Measurements from ENCODE around the gene DUSP9.

DUSP9 gene

GRCh38 chrX:153635788-153636668, 11.0 kb upstream of the DUSP9 start:
- DNase-seq (ENCODE audit: low read depth) = peak; percentile 36
- no peak overlapping the region for H3K4me3 ChIP-seq (ENCODE audit: low read length)
- peak; percentile 12 for TF ChIP-seq CTCF (IDR thresholded peaks at IDR 0.05; ENCODE audit: insufficient read depth, low read depth, low read length, missing control alignments)

GRCh38 chrX:153636716-153637115, 10.3 kb upstream of the DUSP9 start:
- no peak for TF ChIP-seq CTCF (IDR thresholded peaks at IDR 0.05; ENCODE audit: insufficient read depth, low read depth, low read length, missing control alignments)

GRCh38 chrX:153637121-153638040, 9.6 kb upstream of the DUSP9 start:
- no peak for DNase-seq (ENCODE audit: low read depth)
- no peak for TF ChIP-seq CTCF (IDR thresholded peaks at IDR 0.05; ENCODE audit: insufficient read depth, low read depth, low read length, missing control alignments)
- no peak overlapping the region for H3K4me3 ChIP-seq (ENCODE audit: low read length)

More at GRCh38 chrX:153636716-153637115, 10.3 kb upstream of the DUSP9 start:
- no peak overlapping the region for H3K4me3 ChIP-seq (ENCODE audit: low read length)
- no peak for DNase-seq (ENCODE audit: low read depth)

GRCh38 chrX:153638041-153638371, 9.0 kb upstream of the DUSP9 start:
- TF ChIP-seq CTCF (IDR thresholded peaks at IDR 0.05; ENCODE audit: insufficient read depth, low read depth, low read length, missing control alignments) = no peak
- DNase-seq (ENCODE audit: low read depth) = no peak
- no peak overlapping the region for H3K4me3 ChIP-seq (ENCODE audit: low read length)

- peak; percentile 71 for DNase-seq (ENCODE audit: low read depth)
Measured at GRCh38 chrX:153638436-153639176, 8.4 kb upstream of the DUSP9 start.

More at GRCh38 chrX:153638436-153639176, 8.4 kb upstream of the DUSP9 start:
- no peak overlapping the region for H3K4me3 ChIP-seq (ENCODE audit: low read length)
- no peak for TF ChIP-seq CTCF (IDR thresholded peaks at IDR 0.05; ENCODE audit: insufficient read depth, low read depth, low read length, missing control alignments)

All from epithelial cell of esophagus (primary cell).